GM18520 (cell line): ENCODE measurements around the gene HOXC9.
"Not testable (repeated sequence)": the region's sequence is repeated elsewhere in the genome, so short reads cannot be mapped to it uniquely, and the experiment has no call there.

Source experiments
- ATAC-seq: cut with Tn5 transposase; IDR thresholded peaks from one replicate; pipeline ENCODE4 v1.9.1; 2021; ENCODE audit not compliant: unreplicated experiment

The HOXC9 gene

GRCh38 chr12:54037360-54038283 lies 37.7 kb downstream of the HOXC9 start:
- ATAC-seq = no peak

DNA sequence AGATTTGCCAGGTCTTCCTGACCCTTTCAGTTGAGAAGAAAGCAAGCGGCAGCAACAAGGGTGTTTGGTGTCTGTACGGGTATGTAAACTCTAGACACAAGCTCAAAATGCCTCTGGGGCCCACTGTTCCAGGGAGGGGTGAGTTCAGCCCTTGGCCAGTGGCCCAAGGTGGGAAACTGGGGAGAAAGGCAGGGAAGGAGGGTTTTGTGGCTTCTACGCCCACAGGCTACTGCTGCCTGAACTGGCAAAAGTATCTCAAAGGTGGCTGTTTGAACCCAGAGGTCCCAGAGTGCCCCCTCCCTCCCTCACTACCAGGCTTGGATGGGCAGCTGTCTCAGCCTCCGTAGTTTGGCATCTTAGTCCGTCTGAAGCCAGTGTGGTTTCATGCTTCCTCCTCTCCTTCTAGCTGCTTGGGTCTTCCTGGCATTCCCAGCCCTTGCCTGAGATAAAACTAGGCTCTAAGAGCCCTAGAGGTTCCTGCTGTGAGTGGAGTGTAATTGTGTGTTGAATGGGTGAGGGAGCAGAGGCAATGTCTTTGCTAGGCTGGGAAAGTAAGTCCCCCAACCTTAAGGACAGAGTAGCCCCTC lies 38.4 kb downstream of the HOXC9 start:
- ATAC-seq = no peak

GRCh38 chr12:54038871-54039414 lies 39.0 kb downstream of the HOXC9 start:
- no peak for ATAC-seq

GRCh38 chr12:54039417-54040147 lies 39.6 kb downstream of the HOXC9 start:
- ATAC-seq = no peak

- no peak for ATAC-seq
These were observed 40.2 kb downstream of the HOXC9 start for GRCh38 chr12:54040148-54040494.

DNA sequence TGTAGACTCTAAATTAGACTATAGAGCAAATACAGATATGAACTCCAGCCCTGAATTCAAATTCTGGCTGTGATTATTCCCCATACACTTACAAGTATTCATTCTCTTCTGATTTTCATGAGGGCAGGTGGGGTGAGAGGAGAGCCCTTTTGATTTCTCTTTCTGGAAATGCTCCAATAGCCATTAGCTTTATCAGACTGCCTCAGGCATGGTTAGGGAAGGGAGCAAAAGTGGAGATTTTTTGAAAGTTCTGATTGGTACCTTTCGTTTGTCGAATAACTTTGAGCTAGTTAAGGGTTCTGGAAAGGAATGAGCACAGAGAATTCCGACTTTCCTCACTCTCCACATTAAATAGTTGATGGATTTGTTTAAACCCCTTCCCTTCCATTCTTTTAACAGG lies 40.7 kb downstream of the HOXC9 start:
- ATAC-seq = no peak

DNA sequence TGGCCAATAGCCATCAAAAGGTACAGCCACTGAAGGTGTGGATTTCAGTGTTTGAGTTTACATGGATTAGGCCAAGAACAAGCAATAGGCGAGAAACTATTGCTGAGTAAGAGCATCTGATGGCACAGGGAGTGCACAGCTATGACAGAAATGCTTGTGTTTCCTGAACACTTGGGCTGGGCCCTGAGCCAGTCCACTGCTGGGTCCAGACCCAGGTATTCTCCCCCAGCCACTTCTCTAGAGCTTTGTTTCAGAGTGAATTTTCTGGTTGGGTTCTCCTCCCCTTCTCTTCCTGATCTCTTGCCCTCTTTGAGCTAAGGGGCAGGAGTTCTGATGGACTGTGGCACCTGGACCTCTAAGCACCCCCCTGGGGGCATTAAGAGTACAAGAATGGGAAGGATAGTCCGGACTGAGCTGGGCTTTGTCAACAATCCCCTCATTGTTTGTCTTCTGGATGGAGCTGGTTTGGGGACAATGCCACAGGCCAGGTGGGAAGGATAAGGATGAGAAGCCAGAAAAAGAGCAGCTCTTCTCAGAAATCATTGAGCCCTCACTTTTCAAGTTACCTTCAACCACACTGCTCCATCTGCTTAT lies 41.2 kb downstream of the HOXC9 start:
- ATAC-seq = no peak

DNA sequence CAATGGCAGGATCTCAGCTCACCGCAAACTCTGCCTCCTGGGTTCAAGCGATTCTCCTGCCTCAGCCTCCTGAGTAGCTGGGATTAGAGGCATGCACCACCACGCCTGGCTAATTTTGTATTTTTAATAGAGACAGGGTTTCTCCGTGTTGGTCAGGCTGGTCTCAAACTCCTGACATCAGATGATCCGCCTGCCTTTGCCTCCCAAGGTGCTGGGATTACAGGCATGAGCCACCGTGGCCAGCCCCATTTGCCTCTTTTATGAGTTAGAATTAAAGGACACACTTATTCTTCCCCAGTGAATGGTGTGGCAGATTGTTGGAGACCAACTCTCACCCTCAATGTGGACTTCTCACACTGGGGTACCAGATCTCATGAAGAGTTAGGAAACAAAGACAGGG lies 42.1 kb downstream of the HOXC9 start:
- ATAC-seq = not testable (repeated sequence)

- ATAC-seq = no peak
These were observed 43.3 kb downstream of the HOXC9 start for GRCh38 chr12:54042970-54043853.

DNA sequence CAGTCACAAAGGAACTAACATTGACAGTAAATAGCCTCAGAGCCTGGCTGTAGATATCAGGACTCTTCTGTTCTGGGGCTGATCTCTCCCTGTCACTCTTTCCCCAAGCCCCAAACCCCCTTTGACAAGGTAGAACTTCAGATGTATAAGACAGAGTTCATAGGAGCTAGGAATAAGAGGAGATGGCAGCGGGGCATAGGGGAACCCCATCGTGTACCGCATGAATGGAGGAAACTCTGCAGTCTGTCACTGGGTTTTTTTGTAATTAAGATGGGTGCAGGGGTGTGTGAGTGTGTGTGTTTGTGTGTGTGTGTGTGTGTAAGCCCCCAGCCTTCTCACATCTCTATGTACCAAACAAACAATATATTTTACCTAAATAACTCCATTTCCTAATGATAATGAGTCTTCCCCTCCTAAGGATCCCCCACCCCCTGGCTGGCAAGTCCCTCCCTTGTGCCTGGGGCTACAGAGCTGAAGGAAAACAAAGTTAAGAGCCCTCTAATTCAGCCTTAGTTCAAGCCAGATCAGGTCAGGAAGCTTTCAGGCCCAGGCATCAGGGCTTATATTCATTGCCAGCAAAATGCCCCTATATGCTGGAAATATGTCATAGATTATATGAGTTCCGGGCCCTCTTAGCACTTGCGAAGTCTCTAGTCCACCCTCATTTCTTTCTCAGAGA lies 44.6 kb downstream of the HOXC9 start:
- no peak for ATAC-seq

GRCh38 chr12:54045401-54045800 lies 45.4 kb downstream of the HOXC9 start:
- no peak for ATAC-seq

DNA sequence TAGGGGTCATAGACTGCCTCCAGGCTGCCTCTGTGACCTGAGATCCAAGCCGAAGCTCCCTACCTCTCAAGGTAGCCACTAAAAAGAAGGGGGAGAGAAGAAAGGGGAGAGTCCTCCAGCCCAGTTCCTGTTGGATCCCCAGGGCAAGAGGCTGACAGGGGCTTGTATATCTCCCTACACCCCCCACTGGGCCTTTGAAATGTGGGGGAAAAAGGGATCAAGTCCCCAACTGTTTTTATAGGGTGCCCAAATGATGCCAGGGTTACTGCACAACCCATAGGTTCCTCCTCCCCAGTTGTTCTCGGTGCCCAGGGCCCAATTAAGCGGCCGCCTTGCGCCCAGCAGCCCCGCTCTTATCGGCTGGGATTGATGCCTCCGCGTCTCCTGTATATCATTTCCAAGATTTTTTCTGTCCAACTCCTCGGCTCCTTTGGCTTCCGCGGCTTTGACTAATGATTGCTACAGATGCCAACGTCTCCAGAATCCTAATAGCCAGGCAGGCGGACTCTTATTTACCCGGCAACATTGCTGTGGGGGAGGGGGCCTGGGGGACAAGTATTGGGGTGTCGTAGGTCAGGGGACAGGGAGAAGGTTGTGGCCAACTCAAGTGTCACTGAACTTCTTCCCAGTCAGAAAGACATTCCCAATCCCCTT lies 46.0 kb downstream of the HOXC9 start:
- ATAC-seq = no peak

DNA sequence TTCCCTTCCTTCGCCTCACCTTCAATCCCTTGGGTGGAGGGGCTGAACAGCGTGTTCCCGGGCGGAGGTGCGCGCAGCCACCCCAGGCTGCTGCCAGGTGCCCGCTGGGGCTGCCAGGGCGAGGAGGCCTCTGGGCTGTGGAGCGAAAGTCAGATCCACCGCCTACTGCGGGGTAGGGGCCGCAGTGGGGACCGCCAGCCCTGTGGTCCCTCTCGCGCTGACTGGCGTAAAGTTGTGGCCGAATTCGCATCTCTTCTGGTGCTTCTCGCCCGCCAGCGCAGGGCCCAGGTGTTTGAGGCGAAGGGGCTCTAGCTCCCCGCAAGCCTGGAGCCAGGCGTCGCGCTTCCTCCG lies 46.8 kb downstream of the HOXC9 start:
- no peak for ATAC-seq

DNA sequence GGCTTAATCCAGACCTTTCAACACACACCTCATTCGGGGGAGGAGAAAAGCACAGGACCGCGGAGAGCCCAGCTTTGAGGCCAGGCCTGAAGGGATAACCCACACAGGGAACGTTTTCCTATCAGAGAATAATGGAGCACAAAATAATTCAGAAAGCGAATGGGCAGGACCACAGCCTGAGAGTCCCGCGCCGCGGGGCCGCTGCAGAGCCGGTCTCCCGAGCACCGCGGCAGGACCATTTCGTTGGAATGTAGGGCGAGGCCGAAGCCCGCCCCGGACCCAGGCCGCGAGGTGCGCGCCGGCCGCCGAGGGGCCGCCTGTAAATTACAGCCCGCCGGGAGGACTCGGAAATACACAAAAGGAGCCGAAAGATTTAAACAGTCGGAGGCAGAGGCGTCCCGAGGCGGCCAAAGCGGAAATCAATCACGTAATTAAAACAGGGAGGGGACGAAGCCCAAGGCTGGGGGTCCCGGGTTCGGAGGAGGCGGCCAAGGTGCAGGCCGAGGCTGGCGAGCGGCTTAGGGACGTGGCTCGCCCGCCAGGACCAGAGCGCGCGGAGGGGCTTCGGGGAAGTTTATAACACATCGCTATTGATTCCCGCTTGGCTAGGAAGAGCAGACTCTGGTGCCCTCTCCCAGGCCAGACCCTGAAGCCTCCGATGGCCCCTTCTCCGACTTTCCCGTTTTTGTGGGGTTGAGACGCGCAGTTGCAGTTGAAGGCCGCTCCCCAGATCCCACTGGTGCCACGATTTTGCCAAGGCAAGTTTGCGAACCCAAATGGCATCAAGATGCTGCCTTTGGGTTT lies 47.4 kb downstream of the HOXC9 start:
- ATAC-seq = no peak

- no peak for ATAC-seq
These were observed 48.0 kb downstream of the HOXC9 start for GRCh38 chr12:54047964-54048303.

DNA sequence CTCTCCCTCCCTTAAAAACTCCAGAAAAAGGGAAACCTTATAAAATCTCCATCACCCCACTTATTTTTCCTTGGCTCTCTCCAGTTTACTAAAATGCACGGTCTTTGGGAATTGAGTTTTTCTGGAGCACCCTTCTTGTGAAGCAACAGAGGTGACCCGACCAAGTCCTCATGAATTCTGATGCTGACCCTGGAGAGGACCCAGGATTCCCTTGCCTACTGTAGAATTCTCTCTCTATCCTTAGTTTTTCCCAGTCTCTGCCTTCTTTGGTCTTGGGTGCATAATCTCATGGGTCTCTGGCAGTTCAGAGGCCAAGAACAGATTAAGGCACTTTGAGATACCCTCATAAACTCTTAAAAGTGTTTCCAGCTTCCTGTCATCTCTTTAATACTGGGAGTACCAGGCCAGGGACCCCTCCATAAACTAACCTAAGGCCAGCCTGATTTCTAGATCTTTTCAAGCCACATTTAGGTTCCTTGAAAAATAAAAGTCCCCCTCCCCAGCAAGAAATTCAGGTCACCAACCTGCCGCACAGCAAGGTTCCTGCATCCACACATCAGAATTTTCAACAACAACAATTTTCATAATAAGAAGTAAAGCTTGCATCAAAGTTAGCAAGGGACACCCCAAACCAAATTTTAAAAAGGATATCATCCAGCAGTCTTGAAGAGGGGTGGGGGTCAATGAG lies 48.6 kb downstream of the HOXC9 start:
- ATAC-seq = no peak

DNA sequence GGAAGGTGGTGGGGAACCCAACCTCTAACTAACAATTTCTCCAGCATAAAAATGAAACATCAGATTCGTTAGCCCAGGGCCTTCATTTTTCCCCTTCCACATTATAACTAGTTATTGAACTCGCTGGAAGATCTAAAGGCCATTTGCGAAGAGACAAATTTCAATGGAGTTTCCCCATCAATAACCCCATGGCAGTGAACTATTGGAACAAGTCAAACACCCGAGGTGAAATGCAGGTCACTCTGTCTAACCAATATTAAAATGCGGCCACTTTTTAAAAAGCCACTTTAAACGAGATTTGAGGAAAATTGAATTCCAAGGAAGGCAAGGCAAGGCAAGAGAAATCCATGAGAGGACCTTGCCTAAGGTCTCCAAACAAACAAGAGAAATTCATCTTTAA lies 49.1 kb downstream of the HOXC9 start:
- ATAC-seq = no peak

DNA sequence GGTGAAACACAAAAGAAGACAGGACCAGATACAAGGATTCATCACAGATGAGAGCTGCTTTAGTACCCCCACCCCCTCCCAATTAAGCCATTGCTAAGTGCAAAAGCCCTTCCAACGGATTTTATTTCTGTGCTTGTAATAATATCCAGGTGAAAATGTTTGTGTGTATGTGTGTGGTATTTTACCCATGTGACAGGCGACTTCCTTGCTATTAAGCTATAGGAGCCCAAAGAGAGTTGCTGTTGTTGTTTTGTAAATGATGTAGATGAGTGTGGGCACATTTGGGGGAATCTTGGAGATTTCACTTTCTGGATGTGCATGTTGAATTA lies 50.5 kb downstream of the HOXC9 start:
- ATAC-seq = no peak
